RWPE2 (cell line): Measurements from ENCODE around the gene IL1RAPL1.

Experiments
- ATAC-seq: fragments of 200-7000 bp; cut with Tn5 transposase; 3 replicates; pipeline ENCODE4 v1.9.1; 2021; ENCODE audit warnings: low read depth
- DNase-seq: peaks from one replicate; pipeline ENCODE4 v3.0.0-alpha.2; 2020; ENCODE audit warnings: low spot score
- H3K27ac ChIP-seq: fragments of 450-650 bp; 2 replicates; pipeline ENCODE4 v1.5.1; 2017; ENCODE audit warnings: mild to moderate bottlenecking; ENCODE audit not compliant: poor library complexity, severe bottlenecking
- H3K27me3 ChIP-seq: fragments of 250-450 bp; sonication (Bioruptor Pico); 2 replicates; pipeline ENCODE4 v1.5.1; 2021; ENCODE audit warnings: mild to moderate bottlenecking, moderate library complexity; ENCODE audit not compliant: insufficient read depth, poor library complexity, severe bottlenecking
- H3K36me3 ChIP-seq: fragments of 250-450 bp; sonication (Bioruptor Pico); 2 replicates; pipeline ENCODE4 v1.5.1; 2020; ENCODE audit warnings: low read depth, mild to moderate bottlenecking, moderate library complexity
- H3K4me1 ChIP-seq: fragments of 250-450 bp; sonication (Bioruptor Pico); 2 replicates; pipeline ENCODE4 v1.5.1; 2021; ENCODE audit warnings: mild to moderate bottlenecking, moderate library complexity; ENCODE audit not compliant: insufficient read depth, poor library complexity, severe bottlenecking
- H3K4me3 ChIP-seq: fragments of 250-450 bp; sonication (Bioruptor Pico); 2 replicates; pipeline ENCODE4 v1.5.1; 2021; ENCODE audit warnings: mild to moderate bottlenecking, moderate library complexity; ENCODE audit not compliant: severe bottlenecking
- H3K9me3 ChIP-seq: fragments of 250-450 bp; sonication (Bioruptor Pico); 2 replicates; pipeline ENCODE4 v1.5.1; 2021; ENCODE audit warnings: mild to moderate bottlenecking, moderate library complexity; ENCODE audit not compliant: severe bottlenecking
- TF ChIP-seq, protein P1 (sequence below): fragments of 450-650 bp; IDR thresholded peaks from one replicate; pipeline ENCODE4 v1.5.1; 2017; ENCODE audit warnings: mild to moderate bottlenecking, moderate library complexity; ENCODE audit not compliant: poor library complexity, severe bottlenecking

The IL1RAPL1 gene

GRCh38 chrX:29419774-29420553 lies 832.7 kb downstream of the IL1RAPL1 start:
- no peak overlapping the region for H3K27ac ChIP-seq
- no peaks in the 10 kb centered on the region for H3K27me3 ChIP-seq
- no peaks in the 10 kb centered on the region for H3K9me3 ChIP-seq
- H3K4me3 ChIP-seq: no peak overlapping the region
- no peaks in the 10 kb centered on the region for H3K4me1 ChIP-seq
- DNase-seq (no peak), ATAC-seq (no peak)
- no peaks in the 10 kb centered on the region for H3K36me3 ChIP-seq
- TF ChIP-seq, protein P1, sequence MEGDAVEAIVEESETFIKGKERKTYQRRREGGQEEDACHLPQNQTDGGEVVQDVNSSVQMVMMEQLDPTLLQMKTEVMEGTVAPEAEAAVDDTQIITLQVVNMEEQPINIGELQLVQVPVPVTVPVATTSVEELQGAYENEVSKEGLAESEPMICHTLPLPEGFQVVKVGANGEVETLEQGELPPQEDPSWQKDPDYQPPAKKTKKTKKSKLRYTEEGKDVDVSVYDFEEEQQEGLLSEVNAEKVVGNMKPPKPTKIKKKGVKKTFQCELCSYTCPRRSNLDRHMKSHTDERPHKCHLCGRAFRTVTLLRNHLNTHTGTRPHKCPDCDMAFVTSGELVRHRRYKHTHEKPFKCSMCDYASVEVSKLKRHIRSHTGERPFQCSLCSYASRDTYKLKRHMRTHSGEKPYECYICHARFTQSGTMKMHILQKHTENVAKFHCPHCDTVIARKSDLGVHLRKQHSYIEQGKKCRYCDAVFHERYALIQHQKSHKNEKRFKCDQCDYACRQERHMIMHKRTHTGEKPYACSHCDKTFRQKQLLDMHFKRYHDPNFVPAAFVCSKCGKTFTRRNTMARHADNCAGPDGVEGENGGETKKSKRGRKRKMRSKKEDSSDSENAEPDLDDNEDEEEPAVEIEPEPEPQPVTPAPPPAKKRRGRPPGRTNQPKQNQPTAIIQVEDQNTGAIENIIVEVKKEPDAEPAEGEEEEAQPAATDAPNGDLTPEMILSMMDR: no peak

- Histone ChIP-seq H3K4me1 (no peaks in the 10 kb centered on the region), H3K27ac (no peak overlapping the region), H3K27me3 (no peaks in the 10 kb centered on the region), H3K4me3 (no peak overlapping the region), H3K36me3 (no peaks in the 10 kb centered on the region), H3K9me3 (no peaks in the 10 kb centered on the region)
- ATAC-seq (no peak), DNase-seq (no peak)
- TF ChIP-seq, protein P1: no peak
Measured at GRCh38 chrX:29422034-29422433, 834.8 kb downstream of the IL1RAPL1 start.

- Histone ChIP-seq H3K27me3 (no peaks in the 10 kb centered on the region), H3K36me3 (no peaks in the 10 kb centered on the region), H3K4me1 (peaks cover 8% of the 10 kb centered on the region), H3K9me3 (no peaks in the 10 kb centered on the region), H3K4me3 (no peak overlapping the region), H3K27ac (peak overlapping the region; percentile 29)
- ATAC-seq (peak; percentile 40; the same call in 2 of the 3 replicates), DNase-seq (no peak)
- TF ChIP-seq, protein P1: no peak
Measured at GRCh38 chrX:29431895-29432294, 844.6 kb downstream of the IL1RAPL1 start.

DNA sequence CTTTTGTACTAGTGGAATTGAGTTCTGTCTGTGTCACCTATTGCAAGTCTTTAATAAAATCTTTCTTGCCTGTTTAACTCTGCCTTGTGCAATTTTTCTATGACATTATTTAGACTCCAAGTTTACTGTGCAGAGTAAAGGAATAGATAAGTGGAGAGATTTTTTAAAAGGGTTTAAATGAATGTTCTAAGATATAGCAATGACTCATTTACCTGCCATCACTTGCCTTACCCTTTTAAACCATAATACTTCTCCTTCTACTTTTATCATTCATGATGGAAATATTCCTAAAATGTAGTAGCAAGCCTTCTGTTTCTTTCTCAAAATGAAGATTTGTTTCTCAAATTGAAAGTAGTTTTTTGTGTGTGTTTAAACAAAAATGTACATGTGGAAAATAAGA lies 845.3 kb downstream of the IL1RAPL1 start:
- TF ChIP-seq, protein P1: no peak
- peak; percentile 58; the same call in 2 of the 3 replicates for ATAC-seq
- no peaks in the 10 kb centered on the region for H3K9me3 ChIP-seq
- no peaks in the 10 kb centered on the region for H3K36me3 ChIP-seq
- no peak for DNase-seq
- H3K27ac ChIP-seq: peak overlapping the region; percentile 29
- H3K27me3 ChIP-seq: no peaks in the 10 kb centered on the region
- no peak overlapping the region for H3K4me3 ChIP-seq
- peaks cover 8% of the 10 kb centered on the region for H3K4me1 ChIP-seq

DNA sequence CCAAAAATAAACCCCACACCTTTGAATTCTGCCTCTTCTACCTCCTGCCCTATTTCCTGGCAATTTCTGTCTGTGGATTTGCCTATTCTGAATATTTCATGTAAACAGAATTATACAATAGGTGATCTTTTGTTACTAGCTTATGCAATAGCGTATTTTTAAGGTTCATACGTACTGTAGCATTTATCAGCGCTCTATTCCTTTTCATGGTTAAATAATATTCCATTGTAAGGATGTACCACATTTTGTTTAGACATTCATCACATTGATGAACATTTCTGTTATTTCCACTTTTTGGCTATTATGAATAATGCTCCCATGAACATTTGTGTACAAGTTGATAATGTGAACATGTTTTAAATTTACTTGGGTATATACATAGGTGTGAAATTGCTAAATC lies 847.7 kb downstream of the IL1RAPL1 start:
- TF ChIP-seq, protein P1: no peak
- no peaks in the 10 kb centered on the region for H3K9me3 ChIP-seq
- H3K36me3 ChIP-seq: no peaks in the 10 kb centered on the region
- no peaks in the 10 kb centered on the region for H3K27me3 ChIP-seq
- peaks cover 8% of the 10 kb centered on the region for H3K4me1 ChIP-seq
- DNase-seq (no peak), ATAC-seq (no peak)
- no peak overlapping the region for H3K4me3 ChIP-seq
- H3K27ac ChIP-seq: no peak overlapping the region
